ENCODE results near the gene RAB3GAP2.

- no peak for TF ChIP-seq CTCF (conservative IDR thresholded peaks at IDR 0.05)
- TF ChIP-seq ZFX (IDR thresholded peaks at IDR 0.05), result no peak
Observed at GRCh38 chr1:220124542-220124941, 147.7 kb downstream of the RAB3GAP2 start.
